Large intestine (tissue), 12 donors: ENCODE results near the gene C3orf38. TPM values are rescaled to one million over a fixed set of nuclear protein-coding genes. Genes with fewer than 3 reads are reported as not detected.
"Not testable (repeated sequence)": the region's sequence is repeated elsewhere in the genome, so short reads cannot be mapped to it uniquely, and the experiment has no call there.

Source experiments
- DNase-seq, 2 donors: peaks; one replicate each; pipeline versions ENCODE4 v3.0.0 to v3.0.0-alpha.2; 2013
- H3K27ac ChIP-seq: one replicate; pipeline ENCODE4 v1.5.1; 2013; ENCODE audit warnings: low read length
- H3K27me3 ChIP-seq: 2 replicates; pipeline ENCODE4 v1.6.1; 2013; ENCODE audit warnings: low read length; ENCODE audit not compliant: control insufficient read depth, insufficient read depth
- H3K36me3 ChIP-seq: 2 replicates; pipeline ENCODE4 v1.6.1; 2013; ENCODE audit warnings: low read length; ENCODE audit not compliant: control insufficient read depth, insufficient read depth
- H3K4me1 ChIP-seq: one replicate; pipeline ENCODE4 v1.6.1; 2013; ENCODE audit warnings: low read length; ENCODE audit not compliant: control insufficient read depth, insufficient read depth
- H3K4me3 ChIP-seq: one replicate; pipeline ENCODE4 v1.5.1; 2013; ENCODE audit warnings: low read length
- H3K9me3 ChIP-seq: one replicate; pipeline ENCODE4 v1.6.1; 2013; ENCODE audit warnings: mild to moderate bottlenecking, low read depth, low read length, moderate library complexity; ENCODE audit not compliant: control insufficient read depth
- WGBS: methylation state at CpG from one replicate; pipeline ENCODE4 v1.1.5; 2013; ENCODE audit warnings: low lambda C conversion rate; ENCODE audit not compliant: insufficient coverage; 5-methylcytosine and 5-hydroxymethylcytosine counted together
- long read RNA-seq, 11 donors: transcript quantifications; one replicate each; lab custom pipeline, GENCODE V29; 2026
- polyA plus RNA-seq: library from polyadenylated mRNA; unstranded; fragments of 120-200 nt; gene quantifications from one replicate; pipeline ENCODE4 v1.2.1, GENCODE V29; 2013

The C3orf38 gene
- 18.1 TPM for polyA plus RNA-seq
- long read RNA-seq, donor 1, partial matches to known transcripts = 0 of 1 reads
- long read RNA-seq, donor 1, other reads (novel, unspliced or antisense) = 0 of 1 reads
- long read RNA-seq, donor 2, transcript C3orf38-201 (3 exons, 2,633 nt) = major isoform, 8 of 8 reads
- long read RNA-seq, donor 2, partial matches to known transcripts = 0 of 8 reads
- long read RNA-seq, donor 2, other reads (novel, unspliced or antisense) = 0 of 8 reads
- long read RNA-seq, donor 3 = 0 reads
- long read RNA-seq, donor 4, partial matches to known transcripts = 0 of 1 reads
- long read RNA-seq, donor 4, other reads (novel, unspliced or antisense) = 0 of 1 reads
- long read RNA-seq, donor 5, transcript C3orf38-201 (3 exons, 2,633 nt) = major isoform, 5 of 5 reads
- long read RNA-seq, donor 5, partial matches to known transcripts = 0 of 5 reads
- long read RNA-seq, donor 5, other reads (novel, unspliced or antisense) = 0 of 5 reads
- long read RNA-seq, donor 6, partial matches to known transcripts = 0 of 3 reads
- long read RNA-seq, donor 6, other reads (novel, unspliced or antisense) = 0 of 3 reads
- long read RNA-seq, donor 7, transcript C3orf38-201 (3 exons, 2,633 nt) = major isoform, 5 of 5 reads
- long read RNA-seq, donor 7, partial matches to known transcripts = 0 of 5 reads
- long read RNA-seq, donor 7, other reads (novel, unspliced or antisense) = 0 of 5 reads
- long read RNA-seq, donor 8, transcript C3orf38-201 (3 exons, 2,633 nt) = major isoform, 6 of 6 reads
- long read RNA-seq, donor 8, partial matches to known transcripts = 0 of 6 reads
- long read RNA-seq, donor 8, other reads (novel, unspliced or antisense) = 0 of 6 reads
- long read RNA-seq, donor 9, transcript C3orf38-201 (3 exons, 2,633 nt) = major isoform, 6 of 7 reads
- long read RNA-seq, donor 9, partial matches to known transcripts = 0 of 7 reads
- long read RNA-seq, donor 9, other reads (novel, unspliced or antisense) = 0 of 7 reads
- long read RNA-seq, donor 10, transcript C3orf38-201 (3 exons, 2,633 nt) = major isoform, 8 of 18 reads
- long read RNA-seq, donor 10, partial matches to known transcripts = 10 of 18 reads
- long read RNA-seq, donor 10, other reads (novel, unspliced or antisense) = 0 of 18 reads
- long read RNA-seq, donor 11, transcript C3orf38-201 (3 exons, 2,633 nt) = major isoform, 8 of 18 reads
- long read RNA-seq, donor 11, partial matches to known transcripts = 10 of 18 reads
- long read RNA-seq, donor 11, other reads (novel, unspliced or antisense) = 0 of 18 reads

- peak; percentile 88 to 96 for DNase-seq
- Histone ChIP-seq H3K27ac (peak within 1 kb of the TSS; percentile 94), H3K36me3 (peaks cover 10% of the 10 kb centered on the region), H3K4me1 (peaks cover 3% of the 10 kb centered on the region), H3K4me3 (peak within 1 kb of the TSS; percentile 91), H3K27me3 (no peaks in the 10 kb centered on the region), H3K9me3 (no peaks in the 10 kb centered on the region)
- WGBS = no CpG with 5 or more reads among the region's 57 CpGs
These were observed at the start of gene C3orf38 for GRCh38 chr3:88149509-88150362. Gene C3orf38, plus strand, starts transcription at chr3:88149959. Its CDS starts 94 bp downstream, at chr3:88150053.

GRCh38 chr3:88101142-88101541 lies 48.6 kb upstream of the C3orf38 start:
- Histone ChIP-seq H3K4me1 (no peaks in the 10 kb centered on the region), H3K27ac (no peak overlapping the region), H3K27me3 (no peaks in the 10 kb centered on the region), H3K36me3 (peaks cover 4% of the 10 kb centered on the region), H3K4me3 (no peak overlapping the region), H3K9me3 (no peaks in the 10 kb centered on the region)
- WGBS = 83% methylated on average over 1 of the region's 1 CpG
- no peak for DNase-seq

- no peak overlapping the region for H3K4me3 ChIP-seq
- DNase-seq = no peak
- no peaks in the 10 kb centered on the region for H3K4me1 ChIP-seq
- H3K9me3 ChIP-seq = no peaks in the 10 kb centered on the region
- H3K27me3 ChIP-seq = no peaks in the 10 kb centered on the region
- no peaks in the 10 kb centered on the region for H3K36me3 ChIP-seq
- H3K27ac ChIP-seq = no peak overlapping the region
These were observed 44.4 kb upstream of the C3orf38 start for GRCh38 chr3:88105325-88105724.

- no peak for DNase-seq
- H3K4me3 ChIP-seq = no peak overlapping the region
- no CpG with 5 or more reads among the region's 1 CpG for WGBS
- H3K4me1 ChIP-seq = no peaks in the 10 kb centered on the region
- H3K36me3 ChIP-seq = peaks cover 12% of the 10 kb centered on the region
- H3K27ac ChIP-seq = no peak overlapping the region
- H3K9me3 ChIP-seq = no peaks in the 10 kb centered on the region
- H3K27me3 ChIP-seq = no peaks in the 10 kb centered on the region
These were observed 37.5 kb upstream of the C3orf38 start for GRCh38 chr3:88112289-88112688.

GRCh38 chr3:88113311-88114162 lies 36.2 kb upstream of the C3orf38 start:
- Histone ChIP-seq H3K36me3 (peaks cover 13% of the 10 kb centered on the region), H3K27me3 (no peaks in the 10 kb centered on the region), H3K4me1 (no peaks in the 10 kb centered on the region), H3K4me3 (no peak overlapping the region), H3K9me3 (no peaks in the 10 kb centered on the region), H3K27ac (no peak overlapping the region)
- WGBS = 56% methylated on average over 3 of the region's 5 CpGs
- peak; percentile 50 to 58 for DNase-seq

GRCh38 chr3:88114878-88115549 lies 34.7 kb upstream of the C3orf38 start:
- no peak overlapping the region for H3K27ac ChIP-seq
- WGBS = 100% methylated on average over 1 of the region's 3 CpGs
- H3K4me1 ChIP-seq = no peaks in the 10 kb centered on the region
- H3K36me3 ChIP-seq = peaks cover 15% of the 10 kb centered on the region
- DNase-seq = no peak
- no peaks in the 10 kb centered on the region for H3K27me3 ChIP-seq
- no peak overlapping the region for H3K4me3 ChIP-seq
- H3K9me3 ChIP-seq = no peaks in the 10 kb centered on the region

GRCh38 chr3:88117683-88118082 lies 32.1 kb upstream of the C3orf38 start:
- no peak for DNase-seq
- Histone ChIP-seq H3K36me3 (peaks cover 15% of the 10 kb centered on the region), H3K27ac (no peak overlapping the region), H3K4me3 (no peak overlapping the region), H3K9me3 (no peaks in the 10 kb centered on the region), H3K4me1 (no peaks in the 10 kb centered on the region), H3K27me3 (no peaks in the 10 kb centered on the region)
- WGBS = 0% methylated on average over 1 of the region's 1 CpG

GRCh38 chr3:88118603-88119002 lies 31.2 kb upstream of the C3orf38 start:
- DNase-seq, H3K9me3 ChIP-seq, H3K4me3 ChIP-seq, H3K4me1 ChIP-seq, H3K27ac ChIP-seq, H3K27me3 ChIP-seq: not testable (repeated sequence)
- peaks cover 15% of the 10 kb centered on the region for H3K36me3 ChIP-seq
- 100% methylated on average over 1 of the region's 2 CpGs for WGBS

GRCh38 chr3:88123526-88123925 lies 26.2 kb upstream of the C3orf38 start:
- Histone ChIP-seq H3K4me3 (no peak overlapping the region), H3K9me3 (no peaks in the 10 kb centered on the region), H3K4me1 (no peaks in the 10 kb centered on the region), H3K36me3 (peaks cover 1% of the 10 kb centered on the region), H3K27me3 (no peaks in the 10 kb centered on the region), H3K27ac (no peak overlapping the region)
- DNase-seq = peak in 1 of 2 donors; percentile 33
- 100% methylated on average over 1 of the region's 1 CpG for whole genome bisulfite sequencing
